H1 (cell line): ENCODE data around the gene RNASEH2A. TPM values are rescaled to one million over a fixed set of nuclear protein-coding genes. Genes with fewer than 3 reads are reported as not detected.

Source experiments
- CTCF ChIA-PET: fragments of 300-600 bp; sonication (Branson Sonifier 250); formaldehyde crosslinking; loops from one replicate; lab custom pipeline; 2021; ENCODE audit not compliant: partially characterized antibody; lab: Charles Lee
- POLR2A ChIA-PET: fragments of 300-600 bp; sonication (Branson Sonifier 250); formaldehyde crosslinking; loops from one replicate; lab custom pipeline; 2021; ENCODE audit warnings: inconsistent platforms; ENCODE audit not compliant: partially characterized antibody; lab: Charles Lee
- DNase-seq, 2 experiments: peaks; one replicate each; pipeline versions ENCODE4 v3.0.0 to v3.0.0-alpha.2; 2010 to 2022; ENCODE audit warnings: low spot score in 2 of 2, low read depth in 1 of 2, mixed read lengths in 1 of 2
- FAIRE-seq: peaks from 2 replicates; lab custom pipeline; 2011; peaks lifted over from hg19 to GRCh38; lab: Jason Lieb, UNC
- H2AFZ ChIP-seq: 2 replicates; pipeline ENCODE4 v1.8.1; 2012; ENCODE audit warnings: low read length, inconsistent platforms
- H2AK5ac ChIP-seq: 2 replicates; pipeline ENCODE4 v1.6.1; 2013; ENCODE audit warnings: low read depth, low read length
- H2BK120ac ChIP-seq: replicated peaks from 2 replicates; pipeline ENCODE3; 2013; ENCODE audit warnings: low read depth, low read length, inconsistent platforms
- H2BK12ac ChIP-seq: 2 replicates; pipeline ENCODE4 v1.6.1; 2013; ENCODE audit warnings: low read depth, low read length
- H2BK15ac ChIP-seq: 2 replicates; pipeline ENCODE4 v1.6.1; 2013; ENCODE audit warnings: low read length
- H2BK20ac ChIP-seq: 2 replicates; pipeline ENCODE4 v1.6.1; 2013; ENCODE audit warnings: low read length
- H2BK5ac ChIP-seq: 2 replicates; pipeline ENCODE4 v1.6.1; 2013; ENCODE audit warnings: low read depth, low read length
- H3K14ac ChIP-seq: 2 replicates; pipeline ENCODE4 v1.6.1; 2013; ENCODE audit warnings: inconsistent platforms; ENCODE audit not compliant: insufficient read length
- H3K18ac ChIP-seq: 2 replicates; pipeline ENCODE4 v1.6.1; 2013; ENCODE audit warnings: low read length; ENCODE audit errors: extremely low read depth
- H3K23ac ChIP-seq: 2 replicates; pipeline ENCODE4 v1.6.1; 2013; ENCODE audit warnings: inconsistent platforms; ENCODE audit not compliant: insufficient read length
- H3K23me2 ChIP-seq: 2 replicates; pipeline ENCODE4 v1.6.1; 2013; ENCODE audit warnings: low read depth, low read length
- H3K27ac ChIP-seq: 2 replicates; pipeline ENCODE4 v1.6.1; 2011; ENCODE audit warnings: low read depth, low read length, inconsistent platforms
- H3K27me3 ChIP-seq, 4 experiments: replicated peaks in 1 of 4; 1 replicate in 1 of 4; 2 replicates in 3 of 4; pipeline versions ENCODE4 v1.6.1 to v1.8.1; 2011 to 2013; ENCODE audit warnings: low read length in 3 of 4, mild to moderate bottlenecking in 3 of 4, inconsistent platforms in 2 of 4, mixed read lengths in 2 of 4, moderate library complexity in 1 of 4; ENCODE audit not compliant: control insufficient read depth in 3 of 4, insufficient read depth in 3 of 4; ENCODE audit errors: extremely low read depth in 1 of 4
- H3K36me3 ChIP-seq, 4 experiments: 2 replicates each; pipeline versions ENCODE4 v1.6.1 to v1.8.1; 2011 to 2013; ENCODE audit warnings: mild to moderate bottlenecking in 4 of 4, low read length in 3 of 4, moderate library complexity in 2 of 4, control low read depth in 1 of 4, inconsistent platforms in 1 of 4; ENCODE audit not compliant: insufficient read depth in 4 of 4, control insufficient read depth in 2 of 4
- H3K4ac ChIP-seq: replicated peaks from 2 replicates; pipeline ENCODE3; 2013; ENCODE audit warnings: low read length, low read depth, mixed read lengths, inconsistent platforms; ENCODE audit not compliant: insufficient read length
- H3K4me1 ChIP-seq, 4 experiments: replicated peaks in 1 of 4; 1 replicate in 1 of 4; 2 replicates in 3 of 4; pipeline versions ENCODE4 v1.6.1 to v1.8.1; 2011 to 2013; ENCODE audit warnings: low read length in 3 of 4, inconsistent platforms in 2 of 4, mixed read lengths in 1 of 4; ENCODE audit not compliant: insufficient read depth in 4 of 4, control insufficient read depth in 3 of 4
- H3K4me2 ChIP-seq, 2 experiments: 2 replicates each; pipeline versions ENCODE4 v1.6.1 to v1.8.1; 2011 to 2013; ENCODE audit warnings: low read depth in 2 of 2, low read length in 2 of 2, control low read depth in 1 of 2, inconsistent platforms in 1 of 2, mild to moderate bottlenecking in 1 of 2; ENCODE audit not compliant: insufficient read depth in 1 of 2
- H3K4me3 ChIP-seq, 4 experiments: fragments of 200-600, 300-600 bp in 1 of 4; sonication (generic), shearing (Covaris generic), sonication (Bioruptor Twin) in 1 of 4; 2 replicates each; pipeline versions ENCODE4 v1.5.1 to v1.8.1; 2011 to 2016; ENCODE audit warnings: low read length in 4 of 4, low read depth in 3 of 4, control low read depth in 2 of 4, inconsistent platforms in 2 of 4, mild to moderate bottlenecking in 2 of 4, mixed read lengths in 1 of 4, moderate library complexity in 1 of 4; ENCODE audit not compliant: insufficient read depth in 2 of 4; ENCODE audit errors: extremely low read depth in 1 of 4
- H3K56ac ChIP-seq: replicated peaks from 2 replicates; pipeline ENCODE3; 2013; ENCODE audit warnings: low read depth, mild to moderate bottlenecking, mixed read lengths, low read length, inconsistent platforms; ENCODE audit not compliant: insufficient read length
- H3K79me1 ChIP-seq: 2 replicates; pipeline ENCODE4 v1.6.1; 2013; ENCODE audit warnings: low read depth, low read length, control low read depth
- H3K79me2 ChIP-seq, 2 experiments: 2 replicates each; pipeline versions ENCODE4 v1.6.1 to v1.8.1; 2012 to 2013; ENCODE audit warnings: low read length in 2 of 2, mild to moderate bottlenecking in 2 of 2, inconsistent platforms in 1 of 2; ENCODE audit not compliant: insufficient read depth in 2 of 2, control insufficient read depth in 1 of 2
- H3K9ac ChIP-seq, 4 experiments: replicated peaks in 1 of 4; 1 replicate in 1 of 4; 2 replicates in 3 of 4; pipeline versions ENCODE4 v1.6.1 to v1.8.1; 2011 to 2013; ENCODE audit warnings: low read depth in 3 of 4, low read length in 3 of 4, control low read depth in 2 of 4, mild to moderate bottlenecking in 2 of 4, moderate library complexity in 2 of 4, inconsistent platforms in 1 of 4; ENCODE audit errors: extremely low read depth in 1 of 4
- H3K9me3 ChIP-seq, 2 experiments: 2 replicates each; pipeline versions ENCODE4 v1.6.1 to v1.8.1; 2012 to 2013; ENCODE audit warnings: mild to moderate bottlenecking in 2 of 2, moderate library complexity in 2 of 2, control low read depth in 1 of 2, inconsistent platforms in 1 of 2, low read depth in 1 of 2, low read length in 1 of 2, mixed read lengths in 1 of 2; ENCODE audit not compliant: insufficient read depth in 2 of 2
- H4K20me1 ChIP-seq, 2 experiments: replicated peaks in 1 of 2; 2 replicates each; pipeline versions ENCODE3 to v1.8.1; 2011 to 2013; ENCODE audit warnings: inconsistent platforms in 2 of 2, low read length in 2 of 2, mild to moderate bottlenecking in 1 of 2; ENCODE audit not compliant: insufficient read depth in 2 of 2, control insufficient read depth in 1 of 2
- H4K5ac ChIP-seq: 2 replicates; pipeline ENCODE4 v1.6.1; 2013; ENCODE audit warnings: low read length, low read depth, mixed read lengths, inconsistent platforms; ENCODE audit not compliant: insufficient read length
- H4K8ac ChIP-seq: 2 replicates; pipeline ENCODE4 v1.8.0; 2013; ENCODE audit warnings: mild to moderate bottlenecking, moderate library complexity, low read length, inconsistent platforms; ENCODE audit not compliant: insufficient read depth; ENCODE audit errors: extremely low read depth
- H4K91ac ChIP-seq: replicated peaks from 2 replicates; pipeline ENCODE3; 2013; ENCODE audit warnings: low read length, mixed read lengths, inconsistent platforms; ENCODE audit not compliant: insufficient read length
- BCL11A ChIP-seq, 2 experiments: IDR thresholded peaks; one replicate each; pipeline ENCODE4 v1.6.1; 2011; ENCODE audit warnings: low read depth in 2 of 2, low read length in 2 of 2, mild to moderate bottlenecking in 2 of 2
- CBX8 ChIP-seq: fragments of 300-800, 300-1000 bp; sonication (generic); IDR thresholded peaks from 2 replicates; pipeline ENCODE4 v1.7.1; 2016; ENCODE audit warnings: low read depth, low read length, borderline replicate concordance
- JUN ChIP-seq: IDR thresholded peaks from 2 replicates; pipeline ENCODE4 v1.6.1; 2011; ENCODE audit warnings: low read depth, mild to moderate bottlenecking, improper control_type of control experiment, low read length
- MAFK ChIP-seq: IDR thresholded peaks from 2 replicates; pipeline ENCODE4 v1.6.1; 2012; ENCODE audit warnings: low read depth, mild to moderate bottlenecking, improper control_type of control experiment, low read length
- SP1 ChIP-seq: IDR thresholded peaks from 2 replicates; pipeline ENCODE4 v1.6.1; 2011; ENCODE audit warnings: low read depth, low read length
- SP4 ChIP-seq: IDR thresholded peaks from 2 replicates; pipeline ENCODE4 v1.6.1; 2012; ENCODE audit warnings: low read length, inconsistent platforms
- WGBS, 2 experiments: shearing (Covaris generic) in 1 of 2; methylation state at CpG; one replicate each; pipeline versions ENCODE4 v1.1.6 to v1.1.7; 2013 to 2015; ENCODE audit warnings: low lambda C conversion rate in 2 of 2, mixed read lengths in 2 of 2, inconsistent platforms in 1 of 2, low coverage in 1 of 2, missing lambda C conversion rate in 1 of 2; ENCODE audit not compliant: insufficient replicate concordance in 2 of 2, insufficient coverage in 1 of 2, insufficient read length in 1 of 2; ENCODE audit errors: extremely low coverage in 1 of 2, missing lambda C conversion rate in 1 of 2; 5-methylcytosine and 5-hydroxymethylcytosine counted together
- polyA plus RNA-seq, 7 experiments: library from polyadenylated mRNA; depleted of rRNA in 3 of 7; stranded (reverse) in 5 of 7; unstranded in 2 of 7; fragments of >200 nt in 5 of 7; fragments of 200-250 nt in 2 of 7; gene quantifications; 1 replicate in 5 of 7; 2 replicates in 1 of 7; 4 replicates in 1 of 7; pipeline versions ENCODE4 v1.2.1 to v1.2.3, GENCODE V29; 2011 to 2013; ENCODE audit warnings: missing spikeins in 2 of 7, mixed read lengths in 2 of 7
- total RNA-seq: library from RNA; stranded (reverse); fragmentation: NEBNext Ultra II Directional; extraction: Animal tissue kit (Norgen Biotek cat#: 25700); gene quantifications from 2 replicates; pipeline ENCODE4 v1.2.1, GENCODE V29; 2021

Gene RNASEH2A
- total and polyA plus RNA-seq, 2 of the 8 experiments (the other 6 are each of a cell fraction or from before 2014, with no cell fraction given) = 67.5 to 120 TPM

- Histone ChIP-seq H3K18ac (no peak overlapping the region), H3K27me3 (no peaks in the 10 kb centered on the region), H3K79me1 (no peaks in the 10 kb centered on the region), H3K79me2 (no peaks in the 10 kb centered on the region), H4K91ac (no peak overlapping the region), H4K8ac (no peak overlapping the region), H3K23me2 (peaks cover 2% of the 10 kb centered on the region; the same call in 1 of the 2 replicates), H3K56ac (no peak overlapping the region), H3K4me1 (no peaks in the 10 kb centered on the region; a peak in 1 of 7 replicates), H2BK15ac (no peak overlapping the region), H3K9me3 (no peaks in the 10 kb centered on the region), H3K36me3 (no peaks in the 10 kb centered on the region; a peak in 1 of 8 replicates), H4K5ac (no peak overlapping the region), H2BK12ac (no peak overlapping the region), H2AK5ac (no peak overlapping the region), H3K27ac (no peak overlapping the region), H3K4me2 (no peak overlapping the region), H3K23ac (no peak overlapping the region), H2AFZ (no peak overlapping the region), H3K9ac (no peak overlapping the region), H2BK120ac (no peak overlapping the region), H3K14ac (no peak overlapping the region), H3K4me3 (no peak overlapping the region), H3K4ac (no peak overlapping the region), H4K20me1 (no peaks in the 10 kb centered on the region), H2BK20ac (no peak overlapping the region), H2BK5ac (no peak overlapping the region)
- ChIA-PET CTCF (interaction anchor here (1.0 kb wide), 1 partner anchor 25 kb away, joined by 3 read pairs; no protein-coding TSS in a partner anchor), POLR2A (interaction anchor here (0.6 to 1.2 kb wide), 2 partner anchors 9 to 13 kb away, joined by 3 to 5 read pairs; partner anchors contain the start of gene RTBDN)
- no peak for DNase-seq
- TF ChIP-seq BCL11A (IDR thresholded peaks at IDR 0.05; ENCODE audit: low read depth in 2 of 2, low read length in 2 of 2) (no peak), CBX8 (no peak), JUN (no peak), SP4 (no peak), SP1 (no peak), MAFK (no peak)
- WGBS, 2 experiments = 89% methylated on average over 2 of the region's 2 CpGs; no CpG with 5 or more reads in 1 of the 2 experiments
- no peak for FAIRE-seq
These were observed 15.4 kb downstream of the RNASEH2A start for GRCh38 chr19:12821761-12822160.
